ENCODE results near the gene GMDS. TPM values are rescaled to one million over a fixed set of nuclear protein-coding genes. Genes with fewer than 3 reads are reported as not detected.

The GMDS gene
- total RNA-seq, 2 experiments from 2014 or later: 36.6 to 42.8 TPM

DNA sequence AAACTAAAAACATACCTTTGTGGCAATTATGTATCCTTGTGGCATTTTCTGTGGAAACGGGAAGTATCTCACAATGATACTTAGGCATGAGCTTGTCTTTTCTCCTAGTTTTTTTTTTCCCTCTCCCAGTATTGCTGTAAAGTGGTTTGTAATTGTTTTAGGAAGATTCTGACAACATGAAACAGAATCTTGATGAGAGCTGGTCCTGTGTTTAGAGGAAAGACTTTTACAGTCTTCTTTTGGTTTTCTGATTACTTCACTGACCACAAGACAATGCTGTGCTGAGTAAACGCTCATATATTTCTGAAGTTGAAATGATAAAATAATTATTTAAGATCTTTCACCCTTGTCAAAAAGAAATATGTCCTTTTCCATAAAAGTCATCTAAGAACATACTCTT lies 434.5 kb downstream of the GMDS start:
- Mint-ChIP-seq H3K36me3 (ENCODE audit: low read depth) (no peaks in the 10 kb centered on the region), H3K9me3 (no peaks in the 10 kb centered on the region), H3K4me1 (ENCODE audit: low read depth) (peaks cover 4% of the 10 kb centered on the region), H3K27ac (no peak overlapping the region), H3K27me3 (no peaks in the 10 kb centered on the region), H3K4me3 (no peak overlapping the region)
- ChIA-PET POLR2A (no interaction called here), CTCF (no interaction called here)
- TF ChIP-seq, protein P1, sequence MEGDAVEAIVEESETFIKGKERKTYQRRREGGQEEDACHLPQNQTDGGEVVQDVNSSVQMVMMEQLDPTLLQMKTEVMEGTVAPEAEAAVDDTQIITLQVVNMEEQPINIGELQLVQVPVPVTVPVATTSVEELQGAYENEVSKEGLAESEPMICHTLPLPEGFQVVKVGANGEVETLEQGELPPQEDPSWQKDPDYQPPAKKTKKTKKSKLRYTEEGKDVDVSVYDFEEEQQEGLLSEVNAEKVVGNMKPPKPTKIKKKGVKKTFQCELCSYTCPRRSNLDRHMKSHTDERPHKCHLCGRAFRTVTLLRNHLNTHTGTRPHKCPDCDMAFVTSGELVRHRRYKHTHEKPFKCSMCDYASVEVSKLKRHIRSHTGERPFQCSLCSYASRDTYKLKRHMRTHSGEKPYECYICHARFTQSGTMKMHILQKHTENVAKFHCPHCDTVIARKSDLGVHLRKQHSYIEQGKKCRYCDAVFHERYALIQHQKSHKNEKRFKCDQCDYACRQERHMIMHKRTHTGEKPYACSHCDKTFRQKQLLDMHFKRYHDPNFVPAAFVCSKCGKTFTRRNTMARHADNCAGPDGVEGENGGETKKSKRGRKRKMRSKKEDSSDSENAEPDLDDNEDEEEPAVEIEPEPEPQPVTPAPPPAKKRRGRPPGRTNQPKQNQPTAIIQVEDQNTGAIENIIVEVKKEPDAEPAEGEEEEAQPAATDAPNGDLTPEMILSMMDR (IDR thresholded peaks at IDR 0.05): no peak
- DNase-seq (no peak), ATAC-seq (no peak)
- intact Hi-C loops (cut with micrococcal nuclease): no loop called here

DNA sequence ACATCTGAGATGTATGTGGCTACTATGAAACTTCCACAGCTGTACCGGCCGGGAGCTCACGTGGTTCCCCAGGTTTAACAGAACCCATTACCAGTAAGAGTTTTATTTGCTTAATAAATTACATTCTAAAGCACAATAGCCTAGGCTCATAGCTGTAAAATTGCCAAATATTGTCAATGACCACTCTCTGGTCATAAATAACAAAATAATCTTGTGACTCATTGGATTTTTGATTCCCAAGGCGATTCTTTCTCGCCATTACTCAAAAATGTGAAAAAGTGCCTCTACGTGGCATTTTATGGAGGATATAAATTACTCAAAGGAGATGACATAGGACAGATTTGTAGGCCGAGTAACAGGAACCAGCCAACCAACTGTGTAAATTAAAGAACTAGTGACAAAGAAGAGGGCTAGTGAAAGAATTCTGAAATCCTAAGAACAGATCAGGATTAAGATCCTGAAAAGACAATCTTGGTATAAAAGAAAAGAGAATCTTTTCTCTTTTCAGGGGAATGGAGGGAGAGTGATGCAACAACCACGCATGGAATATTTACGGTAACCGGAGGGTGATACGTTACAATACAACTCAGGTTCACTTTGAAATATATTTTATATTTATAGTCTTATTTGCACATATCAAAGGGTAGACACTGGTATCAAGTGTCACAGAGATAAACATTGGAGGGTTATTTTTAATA lies 436.0 kb downstream of the GMDS start:
- POLR2A ChIA-PET: no interaction called here
- intact Hi-C loops (cut with micrococcal nuclease): no loop called here
- ATAC-seq: no peak
- no peaks in the 10 kb centered on the region for H3K9me3 Mint-ChIP-seq
- CTCF ChIA-PET: no interaction called here
- TF ChIP-seq, protein P1 (IDR thresholded peaks at IDR 0.05): no peak
- H3K27ac Mint-ChIP-seq: no peak overlapping the region
- H3K27me3 Mint-ChIP-seq: no peaks in the 10 kb centered on the region
- DNase-seq: no peak
- H3K36me3 Mint-ChIP-seq (ENCODE audit: low read depth): no peaks in the 10 kb centered on the region
- no peak overlapping the region for H3K4me3 Mint-ChIP-seq
- H3K4me1 Mint-ChIP-seq (ENCODE audit: low read depth): peaks cover 4% of the 10 kb centered on the region

DNA sequence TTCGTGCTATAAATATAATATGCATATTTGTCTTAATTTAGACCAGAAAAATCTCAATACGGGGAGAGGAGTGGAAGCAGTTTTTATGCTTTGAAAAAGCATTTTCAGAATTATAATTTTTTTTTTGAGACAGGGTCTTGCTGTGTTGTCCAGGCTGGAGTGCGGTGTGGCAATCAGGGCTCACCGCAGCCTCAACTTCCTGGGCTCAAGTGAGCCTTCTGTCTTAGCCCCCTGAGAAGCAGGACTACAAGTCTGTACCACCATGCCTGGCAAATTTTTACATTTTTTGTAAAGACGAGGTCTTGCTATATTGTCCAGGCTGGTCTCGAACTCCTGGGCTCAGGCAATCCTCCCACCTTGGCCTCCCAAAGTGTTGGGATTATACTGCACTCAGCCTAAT lies 438.5 kb downstream of the GMDS start:
- Mint-ChIP-seq H3K27ac (no peak overlapping the region), H3K36me3 (ENCODE audit: low read depth) (no peaks in the 10 kb centered on the region), H3K4me1 (ENCODE audit: low read depth) (no peaks in the 10 kb centered on the region), H3K4me3 (no peak overlapping the region), H3K9me3 (no peaks in the 10 kb centered on the region), H3K27me3 (no peaks in the 10 kb centered on the region)
- TF ChIP-seq, protein P1 (IDR thresholded peaks at IDR 0.05): no peak
- no peak for ATAC-seq
- CTCF ChIA-PET: no interaction called here
- intact Hi-C loops (cut with micrococcal nuclease): no loop called here
- no peak for DNase-seq
- POLR2A ChIA-PET: no interaction called here

DNA sequence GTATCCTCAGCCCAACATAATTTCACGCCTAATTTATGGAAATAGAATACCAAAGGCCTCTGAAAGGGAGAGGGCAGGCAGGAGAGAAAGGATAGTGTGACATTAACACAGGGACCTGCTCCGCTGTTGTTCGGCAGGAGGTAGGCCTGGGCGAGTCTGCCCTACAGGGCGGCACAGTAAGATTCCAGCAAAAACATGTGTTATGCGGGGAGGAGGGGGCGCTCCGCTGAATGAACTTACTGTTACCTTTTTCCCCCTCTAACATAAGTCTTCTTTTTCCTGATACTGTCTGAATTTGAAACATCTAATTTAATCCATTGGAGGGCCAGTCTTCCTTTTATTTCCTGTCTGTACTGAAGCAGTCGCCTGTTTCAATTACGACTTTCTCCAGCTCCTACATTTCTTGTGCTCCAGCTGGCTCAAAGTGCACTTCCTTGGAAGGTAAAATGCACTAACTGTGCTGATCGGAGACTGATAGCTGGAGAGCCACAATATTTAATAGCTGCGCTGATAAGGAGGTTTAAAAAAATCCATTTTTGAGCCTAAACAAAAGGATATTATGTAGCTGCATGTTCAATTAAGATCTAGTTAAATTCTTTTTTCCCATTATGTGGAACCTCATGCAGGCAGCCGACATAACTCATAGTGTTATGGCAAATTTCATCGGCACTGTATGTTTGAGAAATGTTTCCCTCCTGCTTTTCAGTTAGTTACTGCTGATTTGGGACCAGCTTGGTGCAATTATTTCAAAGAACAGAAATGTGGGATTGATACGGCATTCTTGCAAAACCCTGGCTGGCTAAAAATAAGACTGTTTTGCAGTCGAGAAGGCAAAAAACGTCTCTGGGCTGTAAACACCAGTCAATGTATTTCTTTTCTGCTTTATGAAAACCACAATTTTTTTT lies 442.7 kb downstream of the GMDS start:
- Mint-ChIP-seq H3K27me3 (no peaks in the 10 kb centered on the region), H3K27ac (no peak overlapping the region), H3K4me1 (ENCODE audit: low read depth) (peaks cover 5% of the 10 kb centered on the region), H3K4me3 (no peak overlapping the region), H3K36me3 (ENCODE audit: low read depth) (no peaks in the 10 kb centered on the region), H3K9me3 (no peaks in the 10 kb centered on the region)
- ChIA-PET CTCF (interaction anchor here (1.3 to 3.0 kb wide), 3 partner anchors 10 to 551 kb away, joined by 3 to 7 read pairs (median 5); no protein-coding TSS in a partner anchor), POLR2A (interaction anchor here (1.4 kb wide), 1 partner anchor 292 kb away, joined by 3 read pairs; no protein-coding TSS in a partner anchor)
- intact Hi-C loops (cut with micrococcal nuclease): no loop called here
- ATAC-seq (no peak), DNase-seq (no peak)
- TF ChIP-seq, protein P1 (IDR thresholded peaks at IDR 0.05): no peak

DNA sequence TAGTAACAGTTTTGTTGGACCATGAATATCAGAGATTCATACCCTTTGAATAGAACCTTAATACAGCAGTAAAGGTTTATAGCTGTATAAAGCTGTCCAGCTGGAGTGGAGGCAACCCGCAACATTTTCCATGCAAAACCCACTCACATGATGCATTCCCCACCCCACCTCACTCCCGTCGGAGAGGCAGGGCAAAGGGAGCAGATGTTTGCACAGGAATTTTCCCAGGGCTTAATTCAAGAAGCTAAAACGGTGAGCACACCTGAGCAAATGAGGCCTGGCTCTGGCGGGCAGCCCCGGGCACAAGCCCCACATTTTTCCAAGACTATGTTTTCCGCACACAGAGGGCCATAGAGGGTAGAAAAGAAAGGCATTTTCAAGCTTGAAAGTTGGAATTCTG lies 444.0 kb downstream of the GMDS start:
- POLR2A ChIA-PET: no interaction called here
- Mint-ChIP-seq H3K4me3 (no peak overlapping the region), H3K9me3 (no peaks in the 10 kb centered on the region), H3K36me3 (ENCODE audit: low read depth) (no peaks in the 10 kb centered on the region), H3K27me3 (no peaks in the 10 kb centered on the region), H3K4me1 (ENCODE audit: low read depth) (peaks cover 10% of the 10 kb centered on the region), H3K27ac (no peak overlapping the region)
- CTCF ChIA-PET: interaction anchor here (1.6 to 3.0 kb wide), 3 partner anchors 8 to 553 kb away, joined by 3 to 7 read pairs (median 7); no protein-coding TSS in a partner anchor
- DNase-seq (no peak), ATAC-seq (no peak)
- TF ChIP-seq, protein P1 (IDR thresholded peaks at IDR 0.05): no peak
- intact Hi-C loops (cut with micrococcal nuclease): no loop called here
